Smooth muscle cell (in vitro differentiated cells): ENCODE results near the gene FBN1. TPM values are rescaled to one million over a fixed set of nuclear protein-coding genes. Genes with fewer than 3 reads are reported as not detected.

Experiments
- DNase-seq: peaks from one replicate; lab custom pipeline; 2025; ENCODE audit not compliant: unreplicated experiment; lab: John Stamatoyannopoulos, UW
- H2AFZ ChIP-seq: fragments of 200-600 bp; sonication (generic); 2 replicates; pipeline ENCODE4 v1.6.0; 2016; ENCODE audit warnings: antibody characterized with exemption, low read depth, mild to moderate bottlenecking
- H3F3A ChIP-seq: fragments of 200-600 bp; sonication (generic); 2 replicates; pipeline ENCODE4 v1.6.0; 2017; ENCODE audit warnings: antibody characterized with exemption, low read depth
- H3K27ac ChIP-seq: fragments of 200-600 bp; sonication (generic); 2 replicates; pipeline ENCODE4 v1.5.1; 2016; ENCODE audit warnings: low read depth, mild to moderate bottlenecking
- H3K27me3 ChIP-seq: fragments of 200-600 bp; sonication (generic); 2 replicates; pipeline ENCODE4 v1.6.1; 2016; ENCODE audit warnings: low read depth, mild to moderate bottlenecking
- H3K36me3 ChIP-seq: fragments of 200-600 bp; sonication (generic); 2 replicates; pipeline ENCODE4 v1.5.1; 2016; ENCODE audit warnings: low read depth
- H3K4me1 ChIP-seq: fragments of 200-600 bp; sonication (generic); 2 replicates; pipeline ENCODE4 v1.5.1; 2016; ENCODE audit warnings: low read depth
- H3K4me2 ChIP-seq: fragments of 200-600 bp; sonication (generic); 2 replicates; pipeline ENCODE4 v1.6.0; 2016; ENCODE audit warnings: mild to moderate bottlenecking
- H3K4me3 ChIP-seq: fragments of 200-600 bp; sonication (generic); 2 replicates; pipeline ENCODE4 v1.5.1; 2016; ENCODE audit warnings: mild to moderate bottlenecking
- H3K79me2 ChIP-seq: fragments of 200-600 bp; sonication (generic); 2 replicates; pipeline ENCODE4 v1.6.0; 2016; ENCODE audit warnings: low read depth, mild to moderate bottlenecking
- H3K9ac ChIP-seq: fragments of 200-600 bp; sonication (generic); 2 replicates; pipeline ENCODE4 v1.6.0; 2016; ENCODE audit warnings: low read depth
- H3K9me3 ChIP-seq: fragments of 200-600 bp; sonication (generic); replicated peaks from 2 replicates; pipeline ENCODE4 v1.5.1; 2016; ENCODE audit warnings: low read depth
- H4K20me1 ChIP-seq: fragments of 200-600 bp; sonication (generic); 2 replicates; pipeline ENCODE4 v1.6.0; 2016; ENCODE audit warnings: low read depth
- WGBS: methylation state at CpG from one replicate; pipeline ENCODE4 v1.1.7; 2016; ENCODE audit warnings: low lambda C conversion rate; 5-methylcytosine and 5-hydroxymethylcytosine counted together
- polyA plus RNA-seq: library from polyadenylated mRNA; unstranded; fragments of >200 nt; fragmentation: Nextera tagmentation; extraction: Ambion mirVana; gene quantifications from 2 replicates; pipeline ENCODE4 v1.2.1, GENCODE V29; 2016
- total RNA-seq: library from RNA; depleted of rRNA; stranded (reverse); fragments of >200 nt; gene quantifications from 2 replicates; pipeline ENCODE4 v1.2.3, GENCODE V29; 2014
- TF ChIP-seq, protein P1 (sequence below): fragments of 200-600 bp; sonication (generic); IDR thresholded peaks from 2 replicates; pipeline ENCODE4 v1.5.1; 2017; ENCODE audit warnings: borderline replicate concordance, mild to moderate bottlenecking, antibody characterized with exemption; ENCODE audit not compliant: insufficient read depth, poor library complexity, severe bottlenecking

Gene FBN1
- total and polyA plus RNA-seq, 2 experiments from 2014 or later, result 137 to 330 TPM

GRCh38 chr15:48451241-48451640, 194.3 kb downstream of the FBN1 start:
- Histone ChIP-seq H3K4me3 (no peak overlapping the region), H3K36me3 (peaks cover 57% of the 10 kb centered on the region), H3K27me3 (no peaks in the 10 kb centered on the region), H2AFZ (no peak overlapping the region), H3F3A (no peaks in the 10 kb centered on the region), H3K4me1 (no peaks in the 10 kb centered on the region), H3K4me2 (no peak overlapping the region), H3K27ac (no peak overlapping the region), H3K9me3 (no peaks in the 10 kb centered on the region), H3K9ac (no peak overlapping the region), H3K79me2 (no peaks in the 10 kb centered on the region), H4K20me1 (no peaks in the 10 kb centered on the region)
- WGBS, result 80% methylated on average over 3 of the region's 3 CpGs
- TF ChIP-seq, protein P1, sequence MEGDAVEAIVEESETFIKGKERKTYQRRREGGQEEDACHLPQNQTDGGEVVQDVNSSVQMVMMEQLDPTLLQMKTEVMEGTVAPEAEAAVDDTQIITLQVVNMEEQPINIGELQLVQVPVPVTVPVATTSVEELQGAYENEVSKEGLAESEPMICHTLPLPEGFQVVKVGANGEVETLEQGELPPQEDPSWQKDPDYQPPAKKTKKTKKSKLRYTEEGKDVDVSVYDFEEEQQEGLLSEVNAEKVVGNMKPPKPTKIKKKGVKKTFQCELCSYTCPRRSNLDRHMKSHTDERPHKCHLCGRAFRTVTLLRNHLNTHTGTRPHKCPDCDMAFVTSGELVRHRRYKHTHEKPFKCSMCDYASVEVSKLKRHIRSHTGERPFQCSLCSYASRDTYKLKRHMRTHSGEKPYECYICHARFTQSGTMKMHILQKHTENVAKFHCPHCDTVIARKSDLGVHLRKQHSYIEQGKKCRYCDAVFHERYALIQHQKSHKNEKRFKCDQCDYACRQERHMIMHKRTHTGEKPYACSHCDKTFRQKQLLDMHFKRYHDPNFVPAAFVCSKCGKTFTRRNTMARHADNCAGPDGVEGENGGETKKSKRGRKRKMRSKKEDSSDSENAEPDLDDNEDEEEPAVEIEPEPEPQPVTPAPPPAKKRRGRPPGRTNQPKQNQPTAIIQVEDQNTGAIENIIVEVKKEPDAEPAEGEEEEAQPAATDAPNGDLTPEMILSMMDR, result no peak
- DNase-seq, result no peak

GRCh38 chr15:48449734-48450133, 195.8 kb downstream of the FBN1 start:
- Histone ChIP-seq H3K4me2 (no peak overlapping the region), H4K20me1 (no peaks in the 10 kb centered on the region), H3K9me3 (no peaks in the 10 kb centered on the region), H3K27me3 (no peaks in the 10 kb centered on the region), H3K4me3 (no peak overlapping the region), H3K9ac (no peak overlapping the region), H3K79me2 (no peaks in the 10 kb centered on the region), H3K27ac (no peak overlapping the region), H3F3A (no peaks in the 10 kb centered on the region), H3K36me3 (peaks cover 52% of the 10 kb centered on the region), H2AFZ (no peak overlapping the region), H3K4me1 (no peaks in the 10 kb centered on the region)
- TF ChIP-seq, protein P1, result no peak
- DNase-seq, result no peak
- 91% methylated on average over 3 of the region's 3 CpGs for WGBS

- Histone ChIP-seq H3K27me3 (no peaks in the 10 kb centered on the region), H3K9ac (no peak overlapping the region), H3K79me2 (no peaks in the 10 kb centered on the region), H3K4me1 (no peaks in the 10 kb centered on the region), H3K36me3 (peaks cover 62% of the 10 kb centered on the region), H4K20me1 (peaks cover 4% of the 10 kb centered on the region), H3K4me2 (no peak overlapping the region), H3K4me3 (no peak overlapping the region), H3K27ac (no peak overlapping the region), H3F3A (no peaks in the 10 kb centered on the region), H2AFZ (no peak overlapping the region), H3K9me3 (no peaks in the 10 kb centered on the region)
- TF ChIP-seq, protein P1, result no peak
- 97% methylated on average over 1 of the region's 1 CpG for WGBS
- DNase-seq, result no peak
These were observed 197.9 kb downstream of the FBN1 start for GRCh38 chr15:48447657-48448056.

DNA sequence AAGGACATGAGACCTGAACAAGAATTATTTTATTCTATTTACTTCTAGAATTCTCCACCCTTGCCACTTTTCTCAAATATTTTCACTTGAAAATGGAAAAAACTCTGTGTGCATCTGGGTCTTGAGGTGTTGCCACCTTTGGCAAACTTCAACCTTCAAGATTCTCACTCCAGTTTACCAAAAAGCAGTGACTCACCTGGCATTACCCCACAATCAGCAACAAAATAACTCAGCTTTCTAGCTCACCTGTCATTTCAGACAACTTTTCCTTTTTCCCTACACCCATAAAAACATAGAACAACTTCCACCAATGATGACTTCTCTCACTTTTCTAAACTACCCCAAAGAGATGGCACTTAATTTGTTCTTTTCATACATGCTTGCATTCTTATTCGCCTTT, 198.5 kb downstream of the FBN1 start:
- no peak overlapping the region for H3K4me2 ChIP-seq
- 96% methylated on average over 1 of the region's 1 CpG for WGBS
- H3K9me3 ChIP-seq, result no peaks in the 10 kb centered on the region
- H3K9ac ChIP-seq, result no peak overlapping the region
- no peak overlapping the region for H3K4me3 ChIP-seq
- TF ChIP-seq, protein P1, result no peak
- no peaks in the 10 kb centered on the region for H3K4me1 ChIP-seq
- H3K27ac ChIP-seq, result no peak overlapping the region
- H3K36me3 ChIP-seq, result peaks cover 62% of the 10 kb centered on the region
- no peak overlapping the region for H2AFZ ChIP-seq
- H3K27me3 ChIP-seq, result no peaks in the 10 kb centered on the region
- H3F3A ChIP-seq, result no peaks in the 10 kb centered on the region
- H3K79me2 ChIP-seq, result no peaks in the 10 kb centered on the region
- H4K20me1 ChIP-seq, result peaks cover 7% of the 10 kb centered on the region
- DNase-seq, result no peak
